Right ventricle myocardium inferior (tissue), 1 donor: ENCODE results near the gene MEF2C. TPM values are rescaled to one million over a fixed set of nuclear protein-coding genes. Genes with fewer than 3 reads are reported as not detected.

ENCODE experiments used
- ATAC-seq: fragments of 200-7000 bp; cut with Tn5 transposase; one replicate; pipeline ENCODE4 v1.9.1; 2020; ENCODE audit warnings: mild to moderate bottlenecking, moderate library complexity
- DNase-seq: peaks from one replicate; pipeline ENCODE4 v3.0.0; 2021; ENCODE audit errors: missing footprints
- intact Hi-C: fragments of 100-400 bp; cut with DNase I; formaldehyde crosslinking; loops from one replicate; pipeline ENCODE4 v1.11.0; 2022
- total RNA-seq: library from RNA; stranded (reverse); fragmentation: NEBNext Ultra II Directional; extraction: Animal tissue kit (Norgen Biotek cat#: 25700); gene quantifications from one replicate; pipeline ENCODE4 v1.2.1, GENCODE V29; 2021
- donor health status: DM: no; HTN: yes; CAD: no; lungs with severe emphysema.

MEF2C gene
- total RNA-seq, 1 donor from 2014 or later, result 46.7 TPM

GRCh38 chr5:88756953-88757352 is 126.0 kb downstream of the MEF2C start:
- DNase-seq (no peak), ATAC-seq (no peak)
- intact Hi-C loops, result no loop called here

- ATAC-seq, result no peak
- no peak for DNase-seq
- intact Hi-C loops, result no loop called here
Measured at GRCh38 chr5:88748666-88749065, 134.3 kb downstream of the MEF2C start.

- intact Hi-C loops, result no loop called here
- no peak for DNase-seq
- ATAC-seq, result no peak
Measured at GRCh38 chr5:88746438-88746882, 136.5 kb downstream of the MEF2C start.

DNA sequence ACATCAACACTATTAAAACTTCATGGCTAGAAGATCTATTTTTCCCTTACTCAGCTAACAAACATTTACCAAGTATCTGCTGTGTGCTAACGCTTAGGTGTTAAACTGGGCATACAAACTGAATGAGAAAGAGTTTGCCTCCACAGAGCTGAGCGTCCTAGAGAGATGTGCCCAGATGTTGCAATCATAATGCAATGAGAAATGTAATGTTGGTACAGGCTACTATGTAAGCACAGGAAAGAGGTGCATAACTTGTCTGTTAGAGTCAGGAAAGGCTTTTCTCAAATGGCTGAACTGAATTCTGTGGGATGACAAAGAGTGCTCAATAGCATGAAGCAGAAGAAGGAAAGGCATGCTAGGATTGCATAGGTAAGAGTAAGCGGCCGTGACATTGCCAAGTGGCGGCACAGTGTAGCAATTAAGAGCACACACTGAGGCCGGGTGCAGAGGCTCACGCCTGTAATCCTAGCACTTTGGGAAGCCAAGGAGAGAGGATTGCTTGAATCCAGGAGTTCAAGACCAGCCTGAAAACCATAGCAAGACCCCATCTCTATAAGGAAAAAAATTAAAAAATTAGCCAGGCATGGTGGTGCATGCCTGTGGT is 137.8 kb downstream of the MEF2C start:
- no peak for ATAC-seq
- intact Hi-C loops, result no loop called here
- no peak for DNase-seq

DNA sequence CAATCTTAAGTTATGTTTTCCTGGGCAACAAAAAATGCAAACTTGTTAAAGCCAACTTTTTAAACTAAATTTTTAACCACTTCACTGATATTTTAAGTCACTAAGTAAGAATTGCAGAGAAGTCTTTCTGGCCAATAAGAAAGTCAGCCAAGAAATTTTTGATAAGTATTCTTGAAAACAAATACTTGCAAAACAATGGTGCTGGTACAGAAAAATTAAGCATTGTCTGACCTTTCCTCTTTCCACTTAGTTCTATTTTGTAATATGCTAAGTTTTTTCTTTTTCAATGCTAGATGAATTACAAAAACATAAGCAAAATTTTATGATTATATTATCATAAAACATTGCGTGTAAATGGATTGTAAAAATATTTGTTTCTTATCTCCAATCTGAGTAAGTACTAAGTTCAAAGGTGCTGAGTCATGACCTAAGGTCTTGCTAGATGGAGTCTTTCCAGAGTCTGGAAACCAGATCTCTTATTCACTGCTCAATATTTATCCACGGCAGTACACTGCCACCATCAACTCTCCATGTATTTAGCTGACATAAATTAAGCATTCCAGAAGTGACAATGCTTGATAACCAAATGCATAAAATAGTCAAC is 139.7 kb downstream of the MEF2C start:
- DNase-seq (no peak), ATAC-seq (no peak)
- intact Hi-C loops, result loop anchor here (5.0 kb wide), 1 partner anchor 84 kb away; no protein-coding TSS in a partner anchor

GRCh38 chr5:88741964-88742363 is 141.0 kb downstream of the MEF2C start:
- intact Hi-C loops, result loop anchor here (5.0 kb wide), 1 partner anchor 85 kb away; no protein-coding TSS in a partner anchor
- no peak for DNase-seq
- no peak for ATAC-seq

DNA sequence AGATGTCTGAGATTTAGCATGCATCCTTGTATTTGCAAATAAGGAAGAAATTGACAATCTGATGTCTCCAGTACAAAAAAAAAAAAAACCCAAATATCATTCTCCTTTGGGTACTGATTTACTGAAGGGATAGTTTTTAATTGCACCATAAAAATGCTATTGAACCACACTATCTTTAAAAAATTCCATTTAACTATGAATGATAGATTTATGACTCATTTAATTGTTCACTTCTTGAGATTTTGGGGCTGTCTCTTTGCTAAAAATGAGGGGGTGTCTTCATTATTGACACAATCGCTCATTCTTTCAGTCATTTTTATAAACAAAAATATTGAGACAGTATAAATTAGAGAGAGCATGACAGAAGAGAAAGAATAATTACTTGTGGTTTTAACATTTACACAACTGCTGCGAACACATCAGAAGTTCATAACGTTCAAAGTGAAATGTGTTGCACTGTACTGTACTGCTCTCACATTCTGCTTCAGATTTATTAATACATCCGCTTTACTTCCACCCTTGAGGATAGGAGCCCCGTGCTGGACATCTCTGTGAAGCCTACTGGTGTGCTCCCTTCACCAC is 142.3 kb downstream of the MEF2C start:
- ATAC-seq (no peak), DNase-seq (no peak)
- intact Hi-C loops, result loop anchor here (5.0 kb wide), 1 partner anchor 87 kb away; no protein-coding TSS in a partner anchor

DNA sequence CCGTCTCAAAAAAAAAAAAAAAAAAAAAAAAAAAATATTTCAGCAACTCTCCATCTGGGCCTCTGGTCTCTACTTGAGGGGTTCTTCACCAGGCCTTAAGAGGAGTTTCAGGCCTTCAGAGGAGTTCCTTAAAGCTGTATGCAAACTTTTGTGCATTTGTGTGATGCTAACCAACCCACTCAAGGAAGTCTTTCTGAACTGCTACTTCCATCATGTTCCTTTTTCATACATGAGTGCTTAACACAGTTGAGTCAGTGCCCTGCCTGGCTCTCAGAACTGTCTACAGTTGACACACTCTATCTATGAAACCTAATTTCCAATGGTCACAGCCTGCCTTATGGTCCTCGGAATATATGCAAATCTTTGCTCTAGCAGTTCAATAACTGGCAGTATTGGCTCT is 146.5 kb downstream of the MEF2C start:
- ATAC-seq, result no peak

DNA sequence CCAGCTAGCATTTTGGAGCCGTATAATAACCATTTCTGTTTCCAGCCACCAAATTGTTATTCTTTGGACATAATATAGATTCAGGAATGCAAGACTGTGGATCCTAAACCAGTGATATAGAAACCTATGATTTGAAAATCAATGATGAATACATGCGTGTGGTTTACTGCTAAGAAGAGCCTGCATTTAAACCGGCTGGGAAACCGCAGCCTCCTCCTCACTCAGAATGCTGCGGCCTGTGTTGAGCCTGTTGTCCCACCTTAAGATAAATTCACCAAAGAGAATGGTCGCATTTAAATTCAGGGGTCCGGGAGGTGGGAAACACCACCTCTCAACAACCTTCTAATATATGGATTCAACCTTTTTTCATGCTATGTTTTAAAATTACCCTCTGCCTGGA is 148.0 kb downstream of the MEF2C start:
- intact Hi-C loops, result loop anchor here (5.0 kb wide), 2 partner anchors 52 to 97 kb away; no protein-coding TSS in a partner anchor
- ATAC-seq, result no peak
- no peak for DNase-seq

More for the DNA sequence above, 146.5 kb downstream of the MEF2C start:
- no peak for DNase-seq
- intact Hi-C loops, result no loop called here

DNA sequence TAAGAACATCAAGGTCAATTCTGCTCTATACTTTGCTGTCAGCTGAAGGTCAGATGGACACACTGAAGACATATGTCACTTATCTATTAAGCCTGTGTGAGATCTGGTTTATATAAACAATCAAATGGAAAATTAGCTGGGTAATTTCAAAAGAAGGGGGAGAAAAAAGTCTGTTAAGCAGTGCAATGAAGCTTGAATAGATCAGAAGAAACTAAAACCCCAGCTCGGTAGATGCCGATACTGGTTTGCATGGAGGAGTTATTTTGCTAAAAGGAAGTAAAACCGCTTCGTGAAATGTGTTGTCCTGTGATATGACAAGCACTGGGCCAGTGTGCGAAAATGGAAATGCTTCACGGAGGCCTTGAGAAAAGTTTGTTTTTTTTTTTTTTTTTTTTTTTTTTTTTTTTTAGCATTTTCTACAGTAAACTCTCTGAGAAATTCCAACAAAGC is 148.8 kb downstream of the MEF2C start:
- intact Hi-C loops, result loop anchor here (5.0 kb wide), 2 partner anchors 53 to 98 kb away; no protein-coding TSS in a partner anchor
- DNase-seq (no peak), ATAC-seq (no peak)

DNA sequence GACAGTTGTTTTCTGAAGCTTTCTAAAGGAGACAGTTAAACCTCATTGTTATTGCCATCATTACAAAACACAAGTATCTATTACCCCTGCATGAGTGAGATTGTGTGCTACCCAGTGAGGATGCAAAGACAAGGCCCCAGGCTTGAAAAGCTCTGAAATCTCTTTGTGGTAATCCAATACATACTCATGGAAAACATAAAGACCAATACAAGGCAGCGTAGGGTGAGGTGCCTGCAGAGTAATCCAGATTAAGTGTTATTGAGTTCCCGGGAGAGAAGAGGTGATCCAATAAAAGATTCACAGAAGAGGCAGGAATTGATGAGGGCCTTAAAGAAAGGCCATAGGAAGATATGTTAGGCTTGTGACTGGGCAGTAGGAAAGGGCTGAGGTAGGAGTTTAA is 150.1 kb downstream of the MEF2C start:
- no peak for DNase-seq
- intact Hi-C loops, result loop anchor here (2.0 to 5.0 kb wide), 3 partner anchors 54 to 150 kb away; partner anchors contain the start of gene MEF2C
- no peak for ATAC-seq

GRCh38 chr5:88732181-88732633 is 150.8 kb downstream of the MEF2C start:
- intact Hi-C loops, result loop anchor here (2.0 to 5.0 kb wide), 3 partner anchors 55 to 151 kb away; partner anchors contain the start of gene MEF2C
- DNase-seq, result no peak
- ATAC-seq, result peak; percentile 47

DNA sequence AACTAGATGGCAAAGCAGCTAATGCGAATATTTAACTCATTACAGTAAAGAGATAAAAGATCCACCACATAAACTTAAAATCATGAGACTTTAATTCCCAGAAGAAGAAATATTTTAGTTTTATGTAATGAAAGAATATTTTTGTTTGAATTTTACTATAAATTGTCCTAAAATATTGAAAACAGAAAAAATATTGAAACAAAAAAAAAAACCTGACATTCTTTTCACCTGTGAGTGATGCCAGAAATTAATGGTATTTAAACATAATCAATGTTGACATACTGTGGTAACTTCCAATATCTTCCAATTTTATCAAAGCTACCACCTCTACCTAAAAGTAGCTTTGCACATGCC is 153.2 kb downstream of the MEF2C start:
- DNase-seq (no peak), ATAC-seq (no peak)
- intact Hi-C loops, result loop anchor here (5.0 to 10.0 kb wide), 4 partner anchors 57 to 1532 kb away; no protein-coding TSS in a partner anchor

GRCh38 chr5:88729084-88729828 is 153.7 kb downstream of the MEF2C start:
- intact Hi-C loops, result loop anchor here (5.0 to 10.0 kb wide), 2 partner anchors 706 to 1533 kb away; no protein-coding TSS in a partner anchor
- DNase-seq (no peak), ATAC-seq (peak; percentile 75)

DNA sequence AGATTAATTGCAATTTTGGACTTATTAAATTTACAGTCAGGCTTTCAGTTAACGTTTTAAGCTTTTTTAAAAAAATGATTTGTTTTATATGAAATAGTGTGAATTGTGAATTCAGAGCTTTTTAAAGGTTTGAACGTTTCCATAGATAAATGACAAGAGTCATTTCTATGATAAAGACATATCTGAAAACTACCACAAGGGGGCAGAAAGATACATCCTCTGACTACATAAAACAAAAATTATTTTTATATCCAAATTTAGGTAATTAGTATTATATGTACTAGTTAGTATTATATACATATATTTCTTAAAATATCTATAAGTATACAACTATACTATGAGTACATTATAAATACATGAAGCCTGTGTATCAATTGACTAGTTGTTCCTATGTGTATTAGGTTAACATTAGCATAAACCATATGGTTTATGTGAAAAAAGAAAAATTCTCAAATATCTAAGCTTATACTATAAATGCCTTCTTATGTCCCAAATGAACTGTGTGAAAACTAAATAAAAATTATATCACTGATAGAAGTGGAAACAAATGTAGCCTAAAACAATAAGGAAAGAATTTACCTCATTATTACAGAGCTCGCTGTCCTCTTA is 155.2 kb downstream of the MEF2C start:
- DNase-seq (no peak), ATAC-seq (no peak)
- intact Hi-C loops, result loop anchor here (5.0 to 10.0 kb wide), 2 partner anchors 707 to 1534 kb away; no protein-coding TSS in a partner anchor

GRCh38 chr5:88725454-88725853 is 157.5 kb downstream of the MEF2C start:
- ATAC-seq, result no peak
- DNase-seq, result no peak
- intact Hi-C loops, result loop anchor here (5.0 to 10.0 kb wide), 2 partner anchors 709 to 1537 kb away; no protein-coding TSS in a partner anchor

DNA sequence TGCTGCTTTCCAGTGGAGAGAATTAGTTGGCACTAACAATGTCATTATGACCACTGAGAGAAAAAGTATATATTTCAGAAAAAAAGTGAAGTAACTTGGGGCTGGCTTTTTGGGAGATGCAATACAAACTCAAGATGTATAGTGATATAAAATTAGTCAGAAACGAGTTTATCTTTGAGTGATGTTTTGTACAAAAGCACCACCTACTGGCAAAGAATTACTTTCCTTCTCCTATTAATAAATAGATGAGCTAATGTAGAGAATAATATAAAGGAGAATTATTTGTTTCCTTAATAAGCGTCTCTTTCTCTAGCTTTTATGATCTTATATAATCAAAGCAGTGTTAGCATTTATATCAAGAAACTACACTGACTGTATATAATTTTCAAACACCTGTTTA is 158.8 kb downstream of the MEF2C start:
- intact Hi-C loops, result loop anchor here (10.0 kb wide), 1 partner anchor 711 kb away; no protein-coding TSS in a partner anchor
- no peak for ATAC-seq
- DNase-seq, result no peak

- DNase-seq, result no peak
Measured at GRCh38 chr5:88722546-88723073, 160.4 kb downstream of the MEF2C start.

More at GRCh38 chr5:88722546-88723073, 160.4 kb downstream of the MEF2C start:
- no peak for ATAC-seq
- intact Hi-C loops, result loop anchor here (10.0 kb wide), 1 partner anchor 712 kb away; no protein-coding TSS in a partner anchor
